HG03175 (cell line): ENCODE measurements around the gene FGF2.
"Not testable (repeated sequence)": the region's sequence is repeated elsewhere in the genome, so short reads cannot be mapped to it uniquely, and the experiment has no call there.

Experiments used
- ATAC-seq: cut with Tn5 transposase; IDR thresholded peaks from one replicate; pipeline ENCODE4 v1.9.1; 2021; ENCODE audit warnings: mild to moderate bottlenecking, moderate library complexity; ENCODE audit not compliant: unreplicated experiment

The FGF2 gene

DNA sequence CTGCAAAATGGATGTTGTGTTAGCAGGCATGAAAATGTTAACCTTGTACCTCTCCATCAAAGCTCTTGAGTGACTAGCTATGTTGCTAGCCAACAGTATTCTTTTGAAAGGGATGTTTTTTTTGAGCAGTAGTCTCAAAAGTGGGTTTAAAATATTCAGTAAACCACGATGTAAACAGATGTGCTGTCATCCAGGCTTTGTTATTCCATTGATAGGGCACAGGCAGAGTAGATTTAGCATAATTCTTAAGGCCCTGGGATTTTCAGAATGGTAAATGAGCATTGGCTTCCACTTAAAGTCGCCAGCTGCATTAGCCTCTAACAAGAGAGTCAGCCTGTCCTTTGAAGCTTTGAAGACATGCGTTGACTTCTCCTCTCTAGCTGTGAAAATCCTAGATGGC is 18.4 kb downstream of the FGF2 start:
- ATAC-seq = no peak

GRCh38 chr4:122845760-122846159 is 19.1 kb downstream of the FGF2 start:
- ATAC-seq = no peak

DNA sequence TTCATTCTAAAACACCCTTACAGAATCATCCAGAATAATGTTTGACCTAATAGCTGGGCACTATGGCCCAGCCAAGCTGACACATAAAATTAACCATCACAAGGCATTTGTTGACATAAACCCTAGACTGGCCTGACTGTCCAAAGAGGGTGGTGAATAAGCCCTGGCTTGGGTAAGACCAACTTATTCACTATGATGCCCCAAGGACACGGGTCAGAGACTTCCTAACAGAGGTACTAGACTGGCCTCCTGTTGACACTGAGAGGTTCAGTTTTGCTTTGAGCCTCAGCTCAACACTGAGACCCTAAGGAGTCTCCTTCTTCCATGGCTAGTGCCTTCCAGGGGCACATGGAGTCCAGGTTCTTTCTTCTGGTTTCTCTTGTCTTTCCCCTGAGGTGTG is 21.3 kb downstream of the FGF2 start:
- no peak for ATAC-seq

GRCh38 chr4:122849789-122850188 is 23.2 kb downstream of the FGF2 start:
- ATAC-seq = not testable (repeated sequence)

- ATAC-seq = no peak
These were observed 24.9 kb downstream of the FGF2 start for GRCh38 chr4:122851568-122851967.

DNA sequence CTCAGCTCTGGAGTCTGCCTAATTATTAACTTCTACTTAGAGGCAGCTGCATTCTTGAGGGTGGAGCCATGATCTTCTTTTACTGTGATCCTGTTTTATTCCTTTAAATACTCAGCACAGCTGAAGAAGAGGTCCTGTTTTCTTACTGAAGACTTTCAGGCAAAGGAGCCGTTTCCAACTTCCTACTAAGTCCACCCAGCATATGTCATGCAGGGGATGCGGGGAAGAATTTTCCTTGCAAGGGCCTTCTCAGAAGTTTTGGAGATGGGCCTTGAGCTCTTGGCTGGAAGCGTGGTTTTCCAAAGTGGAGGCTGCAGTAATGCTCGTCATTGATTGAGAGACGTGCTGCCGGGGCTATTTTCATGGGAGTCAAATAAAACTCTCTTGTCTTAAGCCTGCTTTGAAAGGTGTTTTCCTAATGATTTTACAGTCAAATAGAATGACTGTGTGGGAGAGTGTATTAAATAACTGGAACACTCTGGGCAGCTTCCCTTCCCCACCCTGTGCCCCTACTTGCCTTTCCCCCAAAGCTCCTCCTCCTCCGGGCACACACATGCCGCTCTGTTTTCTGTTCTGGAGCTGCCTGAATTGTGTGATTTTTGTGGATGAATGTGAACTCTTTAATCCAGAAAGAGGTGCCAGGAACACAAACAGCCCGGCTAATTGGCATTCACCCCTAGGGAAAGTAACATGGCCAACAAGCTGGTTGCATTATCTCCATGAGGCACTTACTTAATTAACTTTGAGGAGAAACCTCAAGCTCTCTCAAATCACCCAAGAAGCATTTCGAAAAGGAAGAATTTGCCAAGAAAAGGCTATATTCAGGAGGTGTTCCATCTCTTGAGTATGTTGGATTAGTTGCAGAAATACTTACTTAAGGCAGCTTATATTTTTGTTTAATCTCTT is 28.1 kb downstream of the FGF2 start:
- no peak for ATAC-seq

DNA sequence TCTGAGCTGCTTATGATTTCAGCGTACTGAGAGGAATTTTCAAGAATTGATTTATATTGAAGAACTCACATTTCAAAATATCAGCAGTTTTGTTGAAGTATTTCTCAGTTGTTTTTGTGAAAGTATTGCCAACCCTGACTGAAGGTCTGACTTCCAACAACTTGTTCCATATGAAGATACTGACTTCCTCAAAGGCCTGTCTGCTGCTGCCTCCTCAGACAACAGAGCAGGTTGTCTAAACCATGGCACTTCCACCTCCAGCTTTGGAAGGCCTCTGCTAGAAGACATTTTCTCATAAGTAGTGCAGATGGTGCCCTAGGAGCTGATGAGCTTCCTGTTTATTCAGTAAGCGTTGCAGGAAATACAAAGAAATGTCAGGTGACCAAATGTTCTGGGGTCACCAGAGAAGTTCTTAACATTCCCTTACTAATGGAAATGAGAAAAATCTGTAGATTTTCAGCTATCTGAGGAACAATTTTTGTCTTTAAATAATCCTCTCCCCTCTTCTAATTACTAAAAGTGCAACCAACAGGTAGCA is 28.8 kb downstream of the FGF2 start:
- no peak for ATAC-seq

GRCh38 chr4:122857160-122857559 is 30.5 kb downstream of the FGF2 start:
- no peak for ATAC-seq

- ATAC-seq = no peak
These were observed 32.1 kb downstream of the FGF2 start for GRCh38 chr4:122858705-122859104.

- no peak for ATAC-seq
These were observed 34.7 kb downstream of the FGF2 start for GRCh38 chr4:122861172-122861943.

GRCh38 chr4:122863639-122864038 is 37.0 kb downstream of the FGF2 start:
- no peak for ATAC-seq

GRCh38 chr4:122865425-122865824 is 38.8 kb downstream of the FGF2 start:
- no peak for ATAC-seq

GRCh38 chr4:122868235-122868634 is 41.6 kb downstream of the FGF2 start:
- not testable (repeated sequence) for ATAC-seq

DNA sequence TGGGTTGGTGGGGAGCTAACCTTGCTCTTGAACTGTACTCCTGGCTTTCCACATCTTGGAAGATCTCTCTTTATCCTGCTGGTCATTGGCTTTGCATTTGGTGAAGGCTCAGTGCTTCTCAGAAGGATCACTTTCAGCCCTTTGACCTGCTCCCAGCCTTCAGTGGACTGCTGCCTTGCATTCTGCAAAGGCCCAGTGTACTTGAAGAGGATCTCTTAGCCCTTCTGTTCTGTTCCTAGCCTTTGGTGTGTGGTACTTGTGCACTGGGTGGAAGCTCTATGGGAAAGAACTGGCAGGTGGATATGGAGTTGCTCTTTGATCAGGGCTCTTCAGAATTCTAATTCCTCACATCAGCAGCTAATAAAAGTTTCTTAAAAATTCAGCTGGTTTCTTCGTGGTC is 46.5 kb downstream of the FGF2 start:
- ATAC-seq = no peak

- no peak for ATAC-seq
These were observed 47.4 kb downstream of the FGF2 start for GRCh38 chr4:122873821-122874593.

- no peak for ATAC-seq
These were observed 49.3 kb downstream of the FGF2 start for GRCh38 chr4:122875949-122876348.

DNA sequence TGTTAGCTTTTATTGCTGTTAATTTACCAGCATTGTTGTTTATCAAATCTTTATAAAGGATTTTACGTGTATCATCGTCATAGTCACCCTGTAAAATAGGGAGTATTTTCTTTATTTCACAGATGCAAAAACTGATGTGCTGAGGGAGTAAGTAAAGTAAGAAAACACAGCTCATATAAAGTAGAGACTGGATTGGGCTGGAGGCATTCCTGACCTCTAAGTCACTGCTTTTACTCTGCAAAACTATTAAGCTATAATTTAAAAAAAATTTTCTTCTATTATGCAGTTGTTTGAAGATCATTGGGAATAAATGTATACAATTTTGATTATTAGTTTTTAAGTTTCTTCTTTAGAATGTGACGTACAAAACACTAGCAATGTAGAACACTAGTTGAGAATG is 49.8 kb downstream of the FGF2 start:
- no peak for ATAC-seq

DNA sequence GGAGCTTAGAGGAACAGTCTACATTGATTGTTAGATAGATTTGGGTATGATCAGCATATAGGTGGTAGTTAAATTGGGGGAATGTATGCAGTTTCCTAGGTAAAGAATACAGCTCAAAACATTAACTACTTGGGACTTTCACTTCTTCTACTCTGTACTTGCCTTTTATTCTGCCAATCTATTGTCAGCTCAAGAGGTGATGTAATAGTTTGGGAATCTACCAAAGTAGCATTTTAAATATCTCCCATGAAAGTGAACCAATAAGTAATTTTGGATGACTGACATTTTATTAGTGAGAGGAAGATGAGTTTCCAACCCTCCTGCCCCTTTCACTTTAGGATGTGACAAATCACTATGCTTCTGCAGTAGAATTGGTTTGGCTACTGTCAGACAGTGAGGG is 52.4 kb downstream of the FGF2 start:
- no peak for ATAC-seq

- ATAC-seq = no peak
These were observed 56.5 kb downstream of the FGF2 start for GRCh38 chr4:122882857-122883735.

DNA sequence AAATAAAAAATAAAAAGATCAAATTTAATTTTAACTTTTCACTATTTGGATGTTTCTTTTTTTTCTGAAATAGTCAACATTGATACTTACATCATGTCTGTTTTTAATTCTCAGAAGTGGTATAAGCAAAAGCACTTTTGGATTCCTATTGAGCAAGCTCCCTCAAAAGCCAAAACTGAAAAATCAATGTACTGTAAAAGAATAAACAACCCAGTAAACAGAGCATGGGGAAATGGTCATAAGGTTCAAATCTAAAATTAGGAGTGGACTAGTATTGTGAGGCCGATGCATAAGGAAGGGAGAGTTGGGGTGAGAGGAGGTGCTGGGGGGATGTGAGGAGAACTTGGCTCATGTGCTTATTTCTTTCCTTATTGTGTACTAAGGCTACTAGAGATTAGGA is 57.9 kb downstream of the FGF2 start:
- ATAC-seq = no peak
